Medulla oblongata (tissue), 1 donor: ENCODE data around the gene FBXO36.

Source experiments
- DNase-seq: peaks from one replicate; pipeline ENCODE4 v3.0.0-alpha.2; 2015; ENCODE audit errors: extremely low spot score

FBXO36 gene

DNA sequence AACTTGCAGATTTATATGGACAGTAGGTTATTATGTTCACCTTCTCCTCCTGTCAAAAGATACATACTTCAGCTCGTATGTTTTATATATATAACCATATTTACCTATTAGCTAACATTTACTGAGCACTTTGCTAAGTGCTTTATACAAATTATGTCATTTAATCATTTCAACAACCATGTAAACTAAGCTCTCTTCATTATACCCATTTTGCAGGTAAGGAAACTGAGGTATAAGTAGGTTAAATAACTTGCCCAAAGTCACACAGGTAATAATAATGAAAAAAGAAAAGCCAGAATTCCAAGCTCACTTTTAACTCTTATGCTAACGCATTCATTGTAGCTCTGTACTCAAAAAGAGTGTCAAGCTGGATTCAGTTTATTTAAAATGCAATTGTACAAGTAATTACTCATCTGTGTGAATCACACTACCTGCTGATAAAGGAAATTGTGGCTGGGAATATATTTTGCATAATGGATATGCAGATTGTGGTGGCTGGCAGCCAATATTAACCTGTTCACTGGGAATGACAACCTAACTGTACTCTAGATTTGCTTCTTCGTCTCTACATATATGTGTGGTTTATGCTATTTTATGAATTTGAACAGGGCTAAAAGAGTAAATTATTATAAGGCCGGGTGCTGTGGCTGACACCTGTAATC is 125.8 kb downstream of the FBXO36 start:
- DNase-seq: no peak

DNA sequence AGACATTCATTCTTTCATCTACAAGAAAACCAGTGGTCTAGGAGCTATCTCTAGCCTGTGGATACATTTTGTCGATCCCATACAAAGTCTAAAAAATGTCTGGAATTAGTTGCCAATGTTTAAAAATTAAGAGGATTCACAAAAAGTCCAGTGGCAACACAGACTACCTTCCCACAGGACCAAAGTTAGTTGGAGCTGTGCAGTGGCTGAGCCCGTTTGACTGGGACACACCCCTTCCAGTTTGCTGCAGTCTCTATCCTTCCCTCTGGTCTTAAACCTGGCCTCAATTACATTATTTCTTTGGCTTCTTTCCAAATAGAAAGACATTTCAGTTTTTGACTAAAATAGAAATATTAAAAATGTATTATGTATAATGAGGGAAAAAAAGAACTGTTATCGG is 127.8 kb downstream of the FBXO36 start:
- DNase-seq: no peak

DNA sequence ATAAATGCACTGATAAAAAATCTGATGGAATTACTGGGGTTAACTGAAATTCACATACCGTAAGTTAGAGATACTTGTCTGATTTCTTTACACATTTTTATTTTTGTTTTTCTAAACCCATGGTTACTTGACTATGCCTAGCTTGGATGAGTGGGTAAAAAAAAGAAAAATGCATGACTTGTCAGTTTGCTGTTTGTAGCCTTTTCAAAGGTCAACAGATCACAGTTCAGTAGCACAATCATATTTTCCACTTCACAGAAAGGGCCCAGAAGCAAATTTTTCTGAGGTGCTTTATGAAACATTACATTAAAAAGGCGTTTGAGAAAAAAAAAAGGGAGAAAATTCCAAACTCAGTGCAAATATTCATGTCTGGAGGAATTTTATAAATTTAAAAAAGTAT is 130.0 kb downstream of the FBXO36 start:
- no peak for DNase-seq

DNA sequence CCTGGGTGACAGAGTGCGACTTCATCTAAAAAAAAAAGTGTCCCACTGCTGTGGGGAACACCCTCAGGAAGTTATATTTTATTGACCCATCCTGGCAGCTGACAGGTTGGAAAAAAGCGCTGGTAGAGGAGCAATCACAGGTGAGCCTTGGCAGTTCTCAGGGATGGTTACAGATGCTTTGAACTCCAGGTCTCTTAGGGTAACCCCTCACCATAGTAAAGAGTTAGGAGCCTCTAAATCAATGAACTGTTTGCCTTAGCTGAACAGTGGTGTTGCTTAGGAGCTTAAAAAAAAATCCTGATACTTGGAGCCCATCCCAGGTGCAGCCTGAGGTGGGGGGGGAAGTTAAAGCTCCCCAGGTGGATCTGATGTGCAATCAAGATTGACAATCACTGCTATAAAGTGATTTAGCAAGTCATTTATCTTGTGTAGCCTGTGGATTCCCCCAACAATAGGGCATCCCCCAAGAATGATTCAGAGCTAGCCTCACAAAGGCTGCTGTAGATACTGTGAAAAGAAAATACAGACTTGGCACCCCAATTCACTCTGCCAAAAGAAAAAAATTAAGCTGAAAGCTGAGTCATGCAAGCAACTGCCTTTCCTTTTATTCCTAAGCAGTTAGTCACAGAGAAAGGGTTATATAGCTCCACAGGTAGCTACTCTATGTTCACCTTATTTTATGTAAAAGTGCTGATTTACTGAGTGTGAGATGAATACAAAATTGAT is 131.6 kb downstream of the FBXO36 start:
- no peak for DNase-seq

DNA sequence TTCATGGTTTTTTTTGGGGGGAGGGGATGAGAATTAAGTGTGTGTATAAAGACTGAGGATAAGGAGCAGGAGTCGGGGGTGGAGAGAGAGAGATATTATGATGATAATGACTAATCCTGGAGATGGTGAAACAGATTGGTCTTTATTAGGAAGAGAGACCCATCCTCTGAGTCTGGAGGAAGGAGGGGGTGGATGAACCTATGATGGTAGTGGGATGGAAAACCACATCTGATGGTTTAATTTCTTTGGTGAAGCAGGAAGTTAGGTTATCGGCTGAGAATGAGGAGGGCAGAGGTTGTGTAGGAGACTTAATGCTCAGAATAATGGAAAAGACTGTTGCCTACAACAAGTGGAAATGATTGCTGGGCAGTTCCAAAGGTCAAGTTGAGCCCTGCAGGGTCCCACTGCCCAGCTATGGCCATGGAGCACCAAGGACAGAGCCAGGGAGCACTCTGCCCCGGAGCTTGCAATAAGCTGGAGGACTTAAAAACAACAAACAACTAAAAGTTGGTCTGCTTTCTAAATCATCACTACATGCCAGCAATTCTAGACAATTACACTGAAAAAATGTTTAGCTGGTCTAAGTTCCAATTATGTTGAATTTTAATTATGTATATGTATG is 138.5 kb downstream of the FBXO36 start:
- no peak for DNase-seq
